ENCODE results near the gene TBC1D22A. TPM values are rescaled to one million over a fixed set of nuclear protein-coding genes. Genes with fewer than 3 reads are reported as not detected.
"Not testable (repeated sequence)": the region's sequence is repeated elsewhere in the genome, so short reads cannot be mapped to it uniquely, and the experiment has no call there.

The TBC1D22A gene
- polyA plus RNA-seq, 1 experiment, result 19.8 TPM

- ChIA-PET POLR2A (no interaction called here), CTCF (interaction anchor here (0.6 to 2.0 kb wide), 3 partner anchors 11 to 218 kb away, joined by 3 to 10 read pairs (median 3); no protein-coding TSS in a partner anchor)
- Histone ChIP-seq H3K4me3 (ENCODE audit: low read depth, low read length) (no peak overlapping the region), H3K9me3 (ENCODE audit: control insufficient read depth, insufficient read depth, low read length) (no peaks in the 10 kb centered on the region; the same call in 1 of the 2 replicates), H3K27ac (ENCODE audit: low read depth, low read length) (no peak overlapping the region), H3K27me3 (ENCODE audit: control insufficient read depth, insufficient read depth, low read length) (no peaks in the 10 kb centered on the region)
- TF ChIP-seq CTCF (IDR thresholded peaks at IDR 0.05; ENCODE audit: low read depth, low read length), result no peak
- no peak for DNase-seq (ENCODE audit: low read depth, low spot score)
Measured at GRCh38 chr22:46813816-46814597, 51.6 kb downstream of the TBC1D22A start.

GRCh38 chr22:46815132-46815531 lies 52.7 kb downstream of the TBC1D22A start:
- Histone ChIP-seq H3K9me3 (ENCODE audit: control insufficient read depth, insufficient read depth, low read length) (no peaks in the 10 kb centered on the region; the same call in 1 of the 2 replicates), H3K27me3 (ENCODE audit: control insufficient read depth, insufficient read depth, low read length) (no peaks in the 10 kb centered on the region), H3K4me3 (ENCODE audit: low read depth, low read length) (no peak overlapping the region), H3K27ac (ENCODE audit: low read depth, low read length) (no peak overlapping the region)
- POLR2A ChIA-PET, result no interaction called here
- DNase-seq (ENCODE audit: low read depth, low spot score), result no peak
- CTCF ChIA-PET, result interaction anchor here (1.7 kb wide), 1 partner anchor 12 kb away, joined by 11 read pairs; no protein-coding TSS in a partner anchor
- TF ChIP-seq CTCF (IDR thresholded peaks at IDR 0.05; ENCODE audit: low read depth, low read length), result no peak

GRCh38 chr22:46815559-46815895 lies 53.1 kb downstream of the TBC1D22A start:
- POLR2A ChIA-PET, result interaction anchor here (1.2 kb wide), 1 partner anchor 14 kb away, joined by 4 read pairs; no protein-coding TSS in a partner anchor
- CTCF ChIA-PET, result interaction anchor here (1.0 to 1.7 kb wide), 2 partner anchors 12 to 30 kb away, joined by 3 to 11 read pairs; no protein-coding TSS in a partner anchor
- H3K27ac ChIP-seq (ENCODE audit: low read depth, low read length), result no peak overlapping the region

DNA sequence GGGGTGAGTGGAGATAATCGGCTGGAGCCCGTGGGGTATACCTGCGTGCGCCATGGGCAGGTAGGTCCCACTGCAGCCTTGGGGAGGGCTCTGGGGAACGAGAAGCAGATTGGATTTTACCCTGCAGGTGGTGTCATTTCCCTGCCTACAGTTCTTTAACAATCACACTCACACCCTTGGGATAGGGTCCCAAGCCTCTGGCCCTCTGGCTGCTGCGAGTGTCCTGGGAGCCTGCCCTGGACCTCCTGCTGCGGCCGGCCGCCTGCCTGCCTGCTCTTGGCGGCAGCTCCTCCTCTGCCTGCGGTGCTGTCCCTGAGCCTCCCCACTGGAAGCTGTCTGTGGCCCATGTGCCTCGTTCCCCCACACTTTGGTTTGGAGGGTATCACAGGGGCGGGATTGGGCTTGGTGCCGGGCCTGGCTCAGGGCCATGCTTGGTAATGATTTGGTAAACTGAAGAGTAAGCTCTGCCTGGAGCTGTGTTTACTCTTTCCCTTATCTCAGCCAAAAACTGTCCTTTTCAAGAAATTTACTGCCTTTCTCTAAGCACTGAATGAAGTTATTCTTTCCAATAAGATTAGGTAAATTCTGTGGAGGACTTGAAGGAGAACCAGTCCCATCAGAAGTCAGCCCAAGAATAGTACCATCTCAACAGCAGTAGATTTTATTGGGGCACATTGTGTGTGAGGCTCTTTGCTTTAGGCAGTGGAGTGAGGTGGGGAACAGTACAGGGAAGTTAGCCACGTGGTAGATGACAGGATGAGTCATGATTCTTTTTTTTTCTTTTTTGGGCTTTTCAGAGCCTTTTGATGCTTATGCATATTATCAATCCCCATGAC lies 53.7 kb downstream of the TBC1D22A start:
- no peak for TF ChIP-seq CTCF (IDR thresholded peaks at IDR 0.05; ENCODE audit: low read depth, low read length)
- DNase-seq (ENCODE audit: low read depth, low spot score), result no peak
- Histone ChIP-seq H3K27me3 (ENCODE audit: control insufficient read depth, insufficient read depth, low read length) (no peaks in the 10 kb centered on the region), H3K27ac (ENCODE audit: low read depth, low read length) (peak overlapping the region; percentile 77), H3K4me3 (ENCODE audit: low read depth, low read length) (no peak overlapping the region), H3K9me3 (ENCODE audit: control insufficient read depth, insufficient read depth, low read length) (no peaks in the 10 kb centered on the region; the same call in 1 of the 2 replicates)
- ChIA-PET POLR2A (interaction anchor here (1.2 to 1.6 kb wide), 2 partner anchors 14 to 54 kb away, joined by 4 read pairs; partner anchors contain the start of gene TBC1D22A), CTCF (interaction anchor here (0.6 to 1.7 kb wide), 4 partner anchors 13 to 172 kb away, joined by 3 to 11 read pairs (median 7); no protein-coding TSS in a partner anchor)

More at GRCh38 chr22:46815559-46815895, 53.1 kb downstream of the TBC1D22A start:
- DNase-seq (ENCODE audit: low read depth, low spot score), result no peak
- TF ChIP-seq CTCF (IDR thresholded peaks at IDR 0.05; ENCODE audit: low read depth, low read length), result no peak
- no peaks in the 10 kb centered on the region; the same call in 1 of the 2 replicates for H3K9me3 ChIP-seq (ENCODE audit: control insufficient read depth, insufficient read depth, low read length)
- no peaks in the 10 kb centered on the region for H3K27me3 ChIP-seq (ENCODE audit: control insufficient read depth, insufficient read depth, low read length)
- H3K4me3 ChIP-seq (ENCODE audit: low read depth, low read length), result no peak overlapping the region

- H3K27ac ChIP-seq (ENCODE audit: low read depth, low read length); DNase-seq (ENCODE audit: low read depth, low spot score); H3K27me3 ChIP-seq (ENCODE audit: control insufficient read depth, insufficient read depth, low read length); H3K4me3 ChIP-seq (ENCODE audit: low read depth, low read length); H3K9me3 ChIP-seq (ENCODE audit: control insufficient read depth, insufficient read depth, low read length): not testable (repeated sequence)
- POLR2A ChIA-PET, result interaction anchor here (1.6 kb wide), 1 partner anchor 55 kb away, joined by 4 read pairs; the partner anchor contains the start of gene TBC1D22A
- CTCF ChIA-PET, result interaction anchor here (0.9 to 1.4 kb wide), 4 partner anchors 12 to 19 kb away, joined by 3 to 11 read pairs (median 3); no protein-coding TSS in a partner anchor
Measured at GRCh38 chr22:46817390-46817789, 54.9 kb downstream of the TBC1D22A start.

All from AG04450 (cell line).